GM13977 (cell line): ENCODE results near the gene GPR55.

Source experiments
- DNase-seq: peaks from one replicate; pipeline ENCODE4 v3.0.0; 2012; ENCODE audit warnings: low spot score
- in situ Hi-C: fragments of 300-500 bp; cut with MboI; formaldehyde crosslinking; loops from one replicate; pipeline ENCODE4 v1.12.0; 2022; ENCODE audit warnings: low sequenced_read_pairs, low pct_unique_long_range_greater_than_20kb, mixed read lengths, inconsistent platforms; ENCODE audit not compliant: unreplicated experiment
- TF ChIP-seq, protein P1 (sequence below): IDR thresholded peaks from 2 replicates; pipeline ENCODE4 v1.5.1; 2012; ENCODE audit warnings: mild to moderate bottlenecking, control low read depth; ENCODE audit not compliant: insufficient read depth; ENCODE audit errors: extremely low read depth, missing control alignments

GPR55 gene

DNA sequence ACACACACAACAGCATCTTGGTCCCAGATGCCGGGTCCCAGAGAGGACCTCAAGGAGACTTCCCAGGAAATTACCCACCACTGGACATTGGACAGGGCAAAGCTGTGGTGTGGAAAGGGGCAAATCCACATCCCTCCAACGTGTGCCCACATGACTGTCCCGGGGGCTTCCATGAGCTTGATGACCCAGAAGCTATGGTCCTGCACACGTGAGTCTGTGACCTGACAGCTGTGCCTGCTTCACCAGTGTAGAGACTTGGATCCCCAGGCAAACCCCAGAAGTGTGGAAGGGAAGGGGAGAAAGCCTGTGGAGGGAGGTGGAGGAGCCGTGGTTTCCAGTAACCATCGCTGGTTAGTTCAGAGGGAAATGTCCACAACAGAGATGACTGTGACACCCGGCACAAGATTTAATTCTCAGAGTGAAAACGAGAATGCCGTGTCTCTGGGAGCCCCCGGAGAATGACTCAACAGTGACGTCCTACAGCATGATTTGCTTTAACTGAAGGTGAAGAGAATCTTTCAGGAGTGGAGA lies 19.1 kb upstream of the GPR55 start:
- peak; percentile 84 for DNase-seq
- in situ Hi-C loops: no loop called here
- TF ChIP-seq, protein P1, sequence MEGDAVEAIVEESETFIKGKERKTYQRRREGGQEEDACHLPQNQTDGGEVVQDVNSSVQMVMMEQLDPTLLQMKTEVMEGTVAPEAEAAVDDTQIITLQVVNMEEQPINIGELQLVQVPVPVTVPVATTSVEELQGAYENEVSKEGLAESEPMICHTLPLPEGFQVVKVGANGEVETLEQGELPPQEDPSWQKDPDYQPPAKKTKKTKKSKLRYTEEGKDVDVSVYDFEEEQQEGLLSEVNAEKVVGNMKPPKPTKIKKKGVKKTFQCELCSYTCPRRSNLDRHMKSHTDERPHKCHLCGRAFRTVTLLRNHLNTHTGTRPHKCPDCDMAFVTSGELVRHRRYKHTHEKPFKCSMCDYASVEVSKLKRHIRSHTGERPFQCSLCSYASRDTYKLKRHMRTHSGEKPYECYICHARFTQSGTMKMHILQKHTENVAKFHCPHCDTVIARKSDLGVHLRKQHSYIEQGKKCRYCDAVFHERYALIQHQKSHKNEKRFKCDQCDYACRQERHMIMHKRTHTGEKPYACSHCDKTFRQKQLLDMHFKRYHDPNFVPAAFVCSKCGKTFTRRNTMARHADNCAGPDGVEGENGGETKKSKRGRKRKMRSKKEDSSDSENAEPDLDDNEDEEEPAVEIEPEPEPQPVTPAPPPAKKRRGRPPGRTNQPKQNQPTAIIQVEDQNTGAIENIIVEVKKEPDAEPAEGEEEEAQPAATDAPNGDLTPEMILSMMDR: no peak

- TF ChIP-seq, protein P1: no peak
- in situ Hi-C loops: no loop called here
These were observed 18.2 kb upstream of the GPR55 start for GRCh38 chr2:230942920-230943896.

GRCh38 chr2:230942371-230942770 lies 17.3 kb upstream of the GPR55 start:
- DNase-seq: no peak
- TF ChIP-seq, protein P1: peak; percentile 61
- in situ Hi-C loops: no loop called here

More at GRCh38 chr2:230942920-230943896, 18.2 kb upstream of the GPR55 start:
- peak; percentile 81 for DNase-seq

DNA sequence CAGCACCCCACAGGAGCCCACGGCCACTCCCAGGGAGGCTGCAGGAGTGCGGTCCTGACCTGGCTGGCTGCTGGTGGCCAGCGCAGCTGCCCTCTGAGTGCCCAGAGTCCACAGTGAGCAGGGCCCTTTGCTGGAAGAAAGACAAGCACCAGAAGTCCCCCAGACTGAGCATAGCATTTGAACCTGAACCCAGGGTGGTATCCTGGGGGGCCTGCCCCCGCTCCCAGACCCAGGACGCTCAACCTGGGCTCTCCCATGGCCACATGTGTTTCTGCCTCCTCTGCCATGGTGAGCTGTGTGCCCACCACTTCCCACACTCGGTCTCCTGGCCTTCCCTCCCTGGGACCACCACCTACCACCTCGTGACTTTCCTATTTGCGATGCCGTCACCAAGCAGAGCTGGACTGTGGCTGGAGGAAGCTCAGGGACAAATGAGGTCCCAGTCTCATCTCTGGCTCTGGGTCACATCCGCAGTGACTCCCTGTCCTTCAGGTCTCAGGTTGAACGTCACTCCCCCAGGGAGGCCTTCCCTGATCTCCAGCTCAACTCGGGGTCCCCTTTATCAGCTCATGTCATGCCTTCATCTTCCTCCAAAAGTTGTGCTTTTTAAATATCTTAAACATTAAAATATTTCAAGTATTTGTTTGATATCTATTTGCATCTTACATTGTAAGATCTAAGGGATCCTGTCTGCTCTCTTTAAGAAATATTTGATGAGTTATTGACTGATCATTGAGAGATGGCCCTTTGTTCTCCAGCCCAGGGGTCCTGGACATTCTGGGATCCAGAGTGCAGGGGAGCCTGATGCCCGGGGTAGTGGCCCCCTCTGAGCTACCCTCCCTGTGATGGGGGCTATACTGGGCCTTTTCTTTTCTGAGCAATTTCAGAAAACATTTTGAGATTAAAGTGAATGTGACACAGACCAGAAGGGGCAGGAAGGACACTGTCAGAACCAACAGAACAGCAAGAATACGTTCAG lies 16.4 kb upstream of the GPR55 start:
- in situ Hi-C loops: no loop called here
- no peak for DNase-seq

GRCh38 chr2:230940471-230940815 lies 15.4 kb upstream of the GPR55 start:
- in situ Hi-C loops: no loop called here
- DNase-seq: no peak
- TF ChIP-seq, protein P1: no peak

More for the DNA sequence above, 16.4 kb upstream of the GPR55 start:
- TF ChIP-seq, protein P1: no peak
